ENCODE measurements around the gene ZNF329. TPM values are rescaled to one million over a fixed set of nuclear protein-coding genes. Genes with fewer than 3 reads are reported as not detected.

ZNF329 gene
- total RNA-seq, 4 donors from 2014 or later = 5.1 to 8.5 (median 7.4) TPM

- TF ChIP-seq CTCF (IDR thresholded peaks at IDR 0.05) = no peak
- no peak for ATAC-seq (ENCODE audit: low FRiP score)
Measured at GRCh38 chr19:58086825-58087710, 63.5 kb downstream of the ZNF329 start.

GRCh38 chr19:58085348-58085875 is 65.2 kb downstream of the ZNF329 start:
- no peak for ATAC-seq (ENCODE audit: low FRiP score)
- no peak for TF ChIP-seq CTCF (IDR thresholded peaks at IDR 0.05)
- DNase-seq (ENCODE audit: low spot score) = no peak

More at GRCh38 chr19:58086825-58087710, 63.5 kb downstream of the ZNF329 start:
- DNase-seq (ENCODE audit: low spot score) = no peak

GRCh38 chr19:58084596-58085347 is 65.8 kb downstream of the ZNF329 start:
- no peak for ATAC-seq (ENCODE audit: low FRiP score)
- TF ChIP-seq CTCF (IDR thresholded peaks at IDR 0.05) = no peak
- DNase-seq (ENCODE audit: low spot score) = no peak

GRCh38 chr19:58083021-58083420 is 67.6 kb downstream of the ZNF329 start:
- no peak for ATAC-seq (ENCODE audit: low FRiP score)
- DNase-seq (ENCODE audit: low spot score) = no peak
- no peak for TF ChIP-seq CTCF (IDR thresholded peaks at IDR 0.05)

GRCh38 chr19:58079792-58080191 is 70.8 kb downstream of the ZNF329 start:
- no peak for TF ChIP-seq CTCF (IDR thresholded peaks at IDR 0.05)
- ATAC-seq (ENCODE audit: low FRiP score) (no peak), DNase-seq (ENCODE audit: low spot score) (no peak)

Other genes starting within 250 kb of the ZNF329 start
- gene ZNF417, start 234.2 kb downstream of the ZNF329 start, total RNA-seq = 10 to 100 TPM; 10.8 to 13.2 (median 11.0) TPM
- 1 to 10 TPM; 4.1 to 7.9 (median 5.5) TPM for gene ZNF418, start 215.4 kb downstream of the ZNF329 start, total RNA-seq
- gene ZNF256, start 203.1 kb downstream of the ZNF329 start, total RNA-seq = 1 to 10 TPM; 3.1 to 7.9 (median 4.3) TPM
- 1 to 10 TPM in 1 of 4 donors, under 1 TPM in 2, not detected in 1; 0.46 to 1.5 (median 0.96) TPM for gene C19orf18, start 176.3 kb downstream of the ZNF329 start, total RNA-seq
- 10 to 100 TPM in 1 of 4 donors, 1 to 10 TPM in 3; 7.9 to 37.4 (median 8.5) TPM for gene ZNF606, start 148.0 kb downstream of the ZNF329 start, total RNA-seq
- not detected for gene ZSCAN1, start 116.8 kb downstream of the ZNF329 start, total RNA-seq
- gene ZNF135, start 91.5 kb downstream of the ZNF329 start, total RNA-seq = 10 to 100 TPM in 1 of 4 donors, 1 to 10 TPM in 3; 1.2 to 10.9 (median 4.3) TPM
- 10 to 100 TPM; 28.8 to 66.2 (median 36.4) TPM for gene ZSCAN18, start 52.6 kb downstream of the ZNF329 start, total RNA-seq
- gene ZNF274, start 32.3 kb upstream of the ZNF329 start, total RNA-seq = 10 to 100 TPM; 16.5 to 30.4 (median 21.7) TPM
- 10 to 100 TPM; 21.2 to 31.2 (median 28.4) TPM for gene ZNF544, start 78.1 kb upstream of the ZNF329 start, total RNA-seq
- gene ZNF8, start 128.2 kb upstream of the ZNF329 start, total RNA-seq = 1 to 10 TPM; 4.6 to 9.3 (median 5.9) TPM
- 10 to 100 TPM; 39.5 to 85.1 (median 59.2) TPM for gene ERVK3-1, start 154.6 kb upstream of the ZNF329 start, total RNA-seq
- gene ZSCAN22, start 176.2 kb upstream of the ZNF329 start, total RNA-seq = 1 to 10 TPM; 2.0 to 3.7 (median 2.8) TPM
- gene A1BG, start 202.7 kb upstream of the ZNF329 start, total RNA-seq = 10 to 100 TPM in 3 of 4 donors, 1 to 10 TPM in 1; 8.7 to 18.4 (median 16.4) TPM
- 1 to 10 TPM in 3 of 4 donors, under 1 TPM in 1; 0.74 to 2.4 (median 1.3) TPM for gene ZNF497, start 212.0 kb upstream of the ZNF329 start, total RNA-seq
- gene ZNF837, start 230.2 kb upstream of the ZNF329 start, total RNA-seq = 1 to 10 TPM in 3 of 4 donors, under 1 TPM in 1; 0.48 to 4.4 (median 2.1) TPM
- 1,000 to 10,000 TPM; 1,379 to 1,993 (median 1,504) TPM for gene RPS5, start 236.5 kb upstream of the ZNF329 start, total RNA-seq
- not detected for gene RNF225, start 244.9 kb upstream of the ZNF329 start, total RNA-seq